ENCODE measurements around the gene PVALEF. TPM values are rescaled to one million over a fixed set of nuclear protein-coding genes. Genes with fewer than 3 reads are reported as not detected.

The PVALEF gene
- total and polyA plus RNA-seq, 4 donors = not detected

GRCh38 chr17:81157848-81158687 lies 7.2 kb upstream of the PVALEF start:
- no peaks in the 10 kb centered on the region for H3K36me3 ChIP-seq (ENCODE audit: control insufficient read depth in 1 of 2, insufficient read depth in 2 of 2, low read length in 1 of 2)
- no peaks in the 10 kb centered on the region for H3K4me1 ChIP-seq (ENCODE audit: control insufficient read depth in 1 of 2, insufficient read depth in 2 of 2, low read length in 2 of 2)
- no peaks in the 10 kb centered on the region for H3K27me3 ChIP-seq (ENCODE audit: control insufficient read depth in 1 of 2, insufficient read depth in 2 of 2, low read length in 1 of 2)
- H3K27ac ChIP-seq (ENCODE audit: low read depth in 1 of 2, low read length in 2 of 2) = no peak overlapping the region
- DNase-seq (no peak), ATAC-seq (ENCODE audit: low FRiP score) (no peak)
- WGBS, 2 donors = 83 to 93% methylated on average over 38 to 39 of the region's 39 CpGs
- H3K4me3 ChIP-seq (ENCODE audit: low read length in 2 of 2) = no peak overlapping the region
- no peaks in the 10 kb centered on the region for H3K9me3 ChIP-seq (ENCODE audit: control insufficient read depth, low read length)
- intact Hi-C loops (cut with DNase I) = no loop called here

GRCh38 chr17:81158688-81159590 lies 6.4 kb upstream of the PVALEF start:
- DNase-seq (no peak), ATAC-seq (ENCODE audit: low FRiP score) (no peak)
- Histone ChIP-seq H3K27me3 (ENCODE audit: control insufficient read depth in 1 of 2, insufficient read depth in 2 of 2, low read length in 1 of 2) (no peaks in the 10 kb centered on the region), H3K9me3 (ENCODE audit: control insufficient read depth, low read length) (no peaks in the 10 kb centered on the region), H3K36me3 (ENCODE audit: control insufficient read depth in 1 of 2, insufficient read depth in 2 of 2, low read length in 1 of 2) (no peaks in the 10 kb centered on the region), H3K27ac (ENCODE audit: low read depth in 1 of 2, low read length in 2 of 2) (no peak overlapping the region), H3K4me3 (ENCODE audit: low read length in 2 of 2) (no peak overlapping the region), H3K4me1 (ENCODE audit: control insufficient read depth in 1 of 2, insufficient read depth in 2 of 2, low read length in 2 of 2) (no peaks in the 10 kb centered on the region)
- WGBS, 2 donors = 92% methylated on average over 42 to 43 of the region's 43 CpGs
- intact Hi-C loops (cut with DNase I) = no loop called here

GRCh38 chr17:81159611-81160265 lies 5.6 kb upstream of the PVALEF start:
- intact Hi-C loops (cut with DNase I) = no loop called here
- WGBS, 2 donors = 77 to 81% methylated on average over 24 to 25 of the region's 25 CpGs
- Histone ChIP-seq H3K9me3 (ENCODE audit: control insufficient read depth, low read length) (no peaks in the 10 kb centered on the region), H3K27ac (ENCODE audit: low read depth in 1 of 2, low read length in 2 of 2) (no peak overlapping the region), H3K4me3 (ENCODE audit: low read length in 2 of 2) (no peak overlapping the region), H3K4me1 (ENCODE audit: control insufficient read depth in 1 of 2, insufficient read depth in 2 of 2, low read length in 2 of 2) (no peaks in the 10 kb centered on the region), H3K36me3 (ENCODE audit: control insufficient read depth in 1 of 2, insufficient read depth in 2 of 2, low read length in 1 of 2) (no peaks in the 10 kb centered on the region), H3K27me3 (ENCODE audit: control insufficient read depth in 1 of 2, insufficient read depth in 2 of 2, low read length in 1 of 2) (no peaks in the 10 kb centered on the region)
- peak; percentile 4 for ATAC-seq (ENCODE audit: low FRiP score)
- DNase-seq = no peak

GRCh38 chr17:81160306-81160705 lies 5.0 kb upstream of the PVALEF start:
- Histone ChIP-seq H3K9me3 (ENCODE audit: control insufficient read depth, low read length) (no peaks in the 10 kb centered on the region), H3K4me1 (ENCODE audit: control insufficient read depth in 1 of 2, insufficient read depth in 2 of 2, low read length in 2 of 2) (no peaks in the 10 kb centered on the region), H3K4me3 (ENCODE audit: low read length in 2 of 2) (no peak overlapping the region), H3K36me3 (ENCODE audit: control insufficient read depth in 1 of 2, insufficient read depth in 2 of 2, low read length in 1 of 2) (no peaks in the 10 kb centered on the region), H3K27ac (ENCODE audit: low read depth in 1 of 2, low read length in 2 of 2) (no peak overlapping the region), H3K27me3 (ENCODE audit: control insufficient read depth in 1 of 2, insufficient read depth in 2 of 2, low read length in 1 of 2) (no peaks in the 10 kb centered on the region)
- DNase-seq (peak in 1 of 2 donors; percentile 75), ATAC-seq (ENCODE audit: low FRiP score) (peak; percentile 26)
- intact Hi-C loops (cut with DNase I) = no loop called here
- 53 to 68% methylated on average over 22 to 28 of the region's 28 CpGs for WGBS, 2 donors

- DNase-seq (no peak), ATAC-seq (ENCODE audit: low FRiP score) (no peak)
- no peaks in the 10 kb centered on the region for H3K27me3 ChIP-seq (ENCODE audit: control insufficient read depth in 1 of 2, insufficient read depth in 2 of 2, low read length in 1 of 2)
- no peaks in the 10 kb centered on the region for H3K4me1 ChIP-seq (ENCODE audit: control insufficient read depth in 1 of 2, insufficient read depth in 2 of 2, low read length in 2 of 2)
- intact Hi-C loops (cut with DNase I) = no loop called here
- H3K4me3 ChIP-seq (ENCODE audit: low read length in 2 of 2) = no peak overlapping the region
- 83 to 85% methylated on average over 28 to 32 of the region's 32 CpGs for WGBS, 2 donors
- no peak overlapping the region for H3K27ac ChIP-seq (ENCODE audit: low read depth in 1 of 2, low read length in 2 of 2)
- no peaks in the 10 kb centered on the region for H3K36me3 ChIP-seq (ENCODE audit: control insufficient read depth in 1 of 2, insufficient read depth in 2 of 2, low read length in 1 of 2)
- no peaks in the 10 kb centered on the region for H3K9me3 ChIP-seq (ENCODE audit: control insufficient read depth, low read length)
Measured at GRCh38 chr17:81160747-81161453, 4.4 kb upstream of the PVALEF start.

GRCh38 chr17:81161536-81161935 lies 3.8 kb upstream of the PVALEF start:
- H3K9me3 ChIP-seq (ENCODE audit: control insufficient read depth, low read length) = no peaks in the 10 kb centered on the region
- ATAC-seq (ENCODE audit: low FRiP score) (no peak), DNase-seq (no peak)
- 95% methylated on average over 15 of the region's 15 CpGs for WGBS, 2 donors
- no peaks in the 10 kb centered on the region for H3K27me3 ChIP-seq (ENCODE audit: control insufficient read depth in 1 of 2, insufficient read depth in 2 of 2, low read length in 1 of 2)
- H3K4me3 ChIP-seq (ENCODE audit: low read length in 2 of 2) = no peak overlapping the region
- intact Hi-C loops (cut with DNase I) = no loop called here
- no peak overlapping the region for H3K27ac ChIP-seq (ENCODE audit: low read depth in 1 of 2, low read length in 2 of 2)
- H3K36me3 ChIP-seq (ENCODE audit: control insufficient read depth in 1 of 2, insufficient read depth in 2 of 2, low read length in 1 of 2) = no peaks in the 10 kb centered on the region
- H3K4me1 ChIP-seq (ENCODE audit: control insufficient read depth in 1 of 2, insufficient read depth in 2 of 2, low read length in 2 of 2) = no peaks in the 10 kb centered on the region

GRCh38 chr17:81161972-81162371 lies 3.3 kb upstream of the PVALEF start:
- WGBS, 2 donors = 92 to 93% methylated on average over 16 of the region's 16 CpGs
- Histone ChIP-seq H3K36me3 (ENCODE audit: control insufficient read depth in 1 of 2, insufficient read depth in 2 of 2, low read length in 1 of 2) (no peaks in the 10 kb centered on the region), H3K4me3 (ENCODE audit: low read length in 2 of 2) (no peak overlapping the region), H3K27me3 (ENCODE audit: control insufficient read depth in 1 of 2, insufficient read depth in 2 of 2, low read length in 1 of 2) (no peaks in the 10 kb centered on the region), H3K4me1 (ENCODE audit: control insufficient read depth in 1 of 2, insufficient read depth in 2 of 2, low read length in 2 of 2) (no peaks in the 10 kb centered on the region), H3K27ac (ENCODE audit: low read depth in 1 of 2, low read length in 2 of 2) (no peak overlapping the region), H3K9me3 (ENCODE audit: control insufficient read depth, low read length) (no peaks in the 10 kb centered on the region)
- intact Hi-C loops (cut with DNase I) = no loop called here
- DNase-seq (peak in 1 of 2 donors; percentile 66), ATAC-seq (ENCODE audit: low FRiP score) (no peak)

GRCh38 chr17:81162491-81162890 lies 2.8 kb upstream of the PVALEF start:
- no peak for ATAC-seq (ENCODE audit: low FRiP score)
- no peaks in the 10 kb centered on the region for H3K27me3 ChIP-seq (ENCODE audit: control insufficient read depth in 1 of 2, insufficient read depth in 2 of 2, low read length in 1 of 2)
- no peak for DNase-seq
- 86 to 89% methylated on average over 10 to 11 of the region's 11 CpGs for WGBS, 2 donors
- H3K27ac ChIP-seq (ENCODE audit: low read depth in 1 of 2, low read length in 2 of 2) = no peak overlapping the region
- intact Hi-C loops (cut with DNase I) = no loop called here
- H3K36me3 ChIP-seq (ENCODE audit: control insufficient read depth in 1 of 2, insufficient read depth in 2 of 2, low read length in 1 of 2) = no peaks in the 10 kb centered on the region
- no peaks in the 10 kb centered on the region for H3K9me3 ChIP-seq (ENCODE audit: control insufficient read depth, low read length)
- H3K4me3 ChIP-seq (ENCODE audit: low read length in 2 of 2) = no peak overlapping the region
- no peaks in the 10 kb centered on the region for H3K4me1 ChIP-seq (ENCODE audit: control insufficient read depth in 1 of 2, insufficient read depth in 2 of 2, low read length in 2 of 2)

All from aorta (tissue), 5 donors.